HepG2 (cell line): ENCODE data around the gene RAB42. TPM values are rescaled to one million over a fixed set of nuclear protein-coding genes. Genes with fewer than 3 reads are reported as not detected.

Source experiments
- ATF3 ChIP-seq: sonication (generic); formaldehyde crosslinking; IDR thresholded peaks from 2 replicates; pipeline ENCODE4 v1.4.0; 2020; ENCODE audit warnings: missing genetic modification reagents
- RAD21 ChIP-seq: fragments of 450-650 bp; formaldehyde crosslinking; IDR thresholded peaks from 2 replicates; pipeline ENCODE4 v1.5.0; 2020; ENCODE audit warnings: mild to moderate bottlenecking
- SMARCE1 ChIP-seq: fragments of 450-650 bp; IDR thresholded peaks from 2 replicates; pipeline ENCODE4 v1.6.1; 2017; ENCODE audit warnings: borderline replicate concordance
- U2AF1 ChIP-seq: fragments of 200-400 bp; formaldehyde crosslinking; optimal IDR thresholded peaks from 2 replicates; pipeline ENCODE3; 2017; ENCODE audit warnings: mild to moderate bottlenecking, low read depth, low read length
- YEATS2 ChIP-seq: sonication (generic); formaldehyde crosslinking; IDR thresholded peaks from 2 replicates; pipeline ENCODE4 v1.4.0; 2020; ENCODE audit warnings: missing genetic modification reagents, borderline replicate concordance
- YY1 ChIP-seq: IDR thresholded peaks from 2 replicates; pipeline ENCODE4 v1.6.1; 2011; ENCODE audit warnings: low read length, low read depth, moderate library complexity, mild to moderate bottlenecking; ENCODE audit not compliant: insufficient read depth, insufficient replicate concordance
- ZBTB3 ChIP-seq: sonication (generic); formaldehyde crosslinking; IDR thresholded peaks from 2 replicates; pipeline ENCODE4 v1.4.0; 2020; ENCODE audit warnings: low read depth, mild to moderate bottlenecking, moderate library complexity, missing genetic modification reagents, borderline replicate concordance
- ZBTB8A ChIP-seq: sonication (generic); formaldehyde crosslinking; IDR thresholded peaks from 2 replicates; pipeline ENCODE4 v1.4.0; 2020; ENCODE audit warnings: mild to moderate bottlenecking, low read depth, missing genetic modification reagents, borderline replicate concordance
- ZC3H13 ChIP-seq: sonication (generic); formaldehyde crosslinking; IDR thresholded peaks from 2 replicates; pipeline ENCODE4 v1.8.1; 2023; ENCODE audit warnings: mild to moderate bottlenecking, missing genetic modification reagents, moderate library complexity
- ZFYVE20 ChIP-seq: sonication (generic); formaldehyde crosslinking; IDR thresholded peaks from 2 replicates; pipeline ENCODE4 v1.8.0; 2023; ENCODE audit warnings: low read depth, mild to moderate bottlenecking, moderate library complexity, missing genetic modification reagents, borderline replicate concordance
- ZGPAT ChIP-seq: IDR thresholded peaks from 2 replicates; pipeline ENCODE4 v1.6.1; 2016; ENCODE audit warnings: mild to moderate bottlenecking
- ZNF317 ChIP-seq: sonication (generic); formaldehyde crosslinking; IDR thresholded peaks from 2 replicates; pipeline ENCODE4 v1.5.0; 2020; ENCODE audit warnings: mild to moderate bottlenecking, missing genetic modification reagents
- ZNF512B ChIP-seq: sonication (generic); formaldehyde crosslinking; IDR thresholded peaks from 2 replicates; pipeline ENCODE4 v1.5.1; 2020; ENCODE audit warnings: missing genetic modification reagents, mild to moderate bottlenecking, borderline replicate concordance
- ZNF556 ChIP-seq: sonication (generic); formaldehyde crosslinking; IDR thresholded peaks from 2 replicates; pipeline ENCODE4 v1.4.0; 2020; ENCODE audit warnings: mild to moderate bottlenecking, missing genetic modification reagents, borderline replicate concordance
- ZNF570 ChIP-seq: sonication (generic); formaldehyde crosslinking; IDR thresholded peaks from 2 replicates; pipeline ENCODE4 v1.4.0; 2020; ENCODE audit warnings: mild to moderate bottlenecking, missing genetic modification reagents, borderline replicate concordance
- ZNF660 ChIP-seq: sonication (generic); formaldehyde crosslinking; IDR thresholded peaks from 2 replicates; pipeline ENCODE4 v1.5.1; 2020; ENCODE audit warnings: mild to moderate bottlenecking, low read depth, missing genetic modification reagents, borderline replicate concordance
- ZNF709 ChIP-seq: sonication (generic); formaldehyde crosslinking; IDR thresholded peaks from 2 replicates; pipeline ENCODE4 v1.5.0; 2020; ENCODE audit warnings: mild to moderate bottlenecking, missing genetic modification reagents
- ZNF713 ChIP-seq: sonication (generic); formaldehyde crosslinking; IDR thresholded peaks from 2 replicates; pipeline ENCODE4 v1.4.0; 2020; ENCODE audit warnings: mild to moderate bottlenecking, missing genetic modification reagents
- ZNF816 ChIP-seq: sonication (generic); formaldehyde crosslinking; IDR thresholded peaks from 2 replicates; pipeline ENCODE4 v1.8.0; 2022; ENCODE audit warnings: missing genetic modification reagents, mild to moderate bottlenecking, borderline replicate concordance
- ZNF839 ChIP-seq: sonication (generic); formaldehyde crosslinking; IDR thresholded peaks from 2 replicates; pipeline ENCODE4 v1.4.0; 2020; ENCODE audit warnings: missing genetic modification reagents, mild to moderate bottlenecking, borderline replicate concordance
- ZSCAN5A ChIP-seq: sonication (generic); formaldehyde crosslinking; IDR thresholded peaks from 2 replicates; pipeline ENCODE4 v1.8.0; 2022; ENCODE audit warnings: mild to moderate bottlenecking, missing genetic modification reagents, borderline replicate concordance
- polyA plus RNA-seq, 8 experiments: library from polyadenylated mRNA; depleted of rRNA in 3 of 8; stranded (reverse) in 7 of 8; unstranded in 1 of 8; fragments of >200 nt; fragmentation: Illumina TruSeq in 4 of 8; extraction: Trizol in 4 of 8; gene quantifications; 2 replicates each; pipeline versions ENCODE4 v1.2.1 to v1.2.3, GENCODE V29; 2011 to 2016; ENCODE audit warnings: low read depth in 4 of 8, missing spikeins in 1 of 8, mixed read lengths in 1 of 8; ENCODE audit not compliant: insufficient read depth in 1 of 8
- total RNA-seq, 5 experiments: library from RNA; depleted of rRNA; stranded (reverse); fragments of >200 nt; fragmentation: Illumina TruSeq; extraction: Trizol; gene quantifications; 2 replicates each; pipeline ENCODE4 v1.2.3, GENCODE V29; 2016; ENCODE audit warnings: low read depth in 1 of 5

The RAB42 gene
- total and polyA plus RNA-seq, 2 of the 13 experiments (the other 11 are each of a cell fraction or from before 2014, with no cell fraction given) = 10.4 to 166 TPM

- TF ChIP-seq ZSCAN5A (CRISPR knock-in tag) (no peak; the same call in 1 of the 2 replicates), ZNF839 (CRISPR knock-in tag) (no peak; the same call in 1 of the 2 replicates), ZC3H13 (peak; percentile 79; the same call in 1 of the 2 replicates), ZGPAT (CRISPR knock-in tag) (peak; percentile 95), ZNF713 (0 out of 2 replicates have a peak, but pooled peaks have one; percentile 41), ZNF512B (no peak), YY1 (peak; percentile 71), SMARCE1 (no peak), ZNF816 (CRISPR knock-in tag) (no peak), ZNF660 (CRISPR knock-in tag) (no peak), U2AF1 (no peak), ATF3 (CRISPR knock-in tag) (peak; percentile 22; the same call in 1 of the 2 replicates), YEATS2 (peak; percentile 95; the same call in 1 of the 2 replicates), ZNF570 (CRISPR knock-in tag) (no peak), ZNF556 (CRISPR knock-in tag) (peak; percentile 87; the same call in 1 of the 2 replicates), RAD21 (CRISPR knock-in tag) (peak; percentile 60), ZBTB8A (CRISPR knock-in tag) (no peak), ZNF709 (no peak; the same call in 1 of the 2 replicates), ZNF317 (CRISPR knock-in tag) (peak; percentile 36; the same call in 1 of the 2 replicates), ZFYVE20 (CRISPR knock-in tag) (no peak), ZBTB3 (CRISPR knock-in tag) (0 out of 2 replicates have a peak, but pooled peaks have one; percentile 40)
These were observed 51.0 kb downstream of the RAB42 start, which contains the start of gene TAF12 (continued) for GRCh38 chr1:28642847-28643635.
